Smooth muscle cell of the brain vasculature (primary cell): ENCODE measurements around the gene NBEA.
"Not testable (repeated sequence)": the region's sequence is repeated elsewhere in the genome, so short reads cannot be mapped to it uniquely, and the experiment has no call there.

ENCODE experiments used
- DNase-seq: peaks from one replicate; pipeline ENCODE4 v3.0.0-alpha.2; 2012; ENCODE audit warnings: low read depth, low spot score

Gene NBEA

GRCh38 chr13:34959489-34959888 lies 17.4 kb downstream of the NBEA start:
- no peak for DNase-seq

DNA sequence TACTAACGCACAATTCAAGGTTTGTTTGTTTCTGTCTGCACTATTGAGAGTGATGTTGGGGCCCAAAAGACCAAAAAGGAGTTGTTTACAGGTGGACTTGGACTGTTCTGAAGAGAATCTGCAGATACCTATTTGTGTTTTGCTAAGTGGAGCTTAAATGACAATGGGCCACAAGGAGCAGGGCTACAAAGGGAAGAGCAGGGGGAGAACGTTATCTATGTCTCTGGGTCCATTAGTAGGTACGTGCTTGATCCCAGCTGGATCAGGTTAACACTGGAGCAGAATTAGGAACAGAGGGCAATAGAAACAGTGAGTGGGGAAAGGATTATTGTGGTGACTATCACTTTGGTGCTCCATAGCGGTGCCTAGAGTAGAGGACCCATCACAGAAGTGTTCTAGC lies 22.5 kb downstream of the NBEA start:
- DNase-seq: no peak

GRCh38 chr13:34967851-34968562 lies 25.9 kb downstream of the NBEA start:
- DNase-seq: no peak

DNA sequence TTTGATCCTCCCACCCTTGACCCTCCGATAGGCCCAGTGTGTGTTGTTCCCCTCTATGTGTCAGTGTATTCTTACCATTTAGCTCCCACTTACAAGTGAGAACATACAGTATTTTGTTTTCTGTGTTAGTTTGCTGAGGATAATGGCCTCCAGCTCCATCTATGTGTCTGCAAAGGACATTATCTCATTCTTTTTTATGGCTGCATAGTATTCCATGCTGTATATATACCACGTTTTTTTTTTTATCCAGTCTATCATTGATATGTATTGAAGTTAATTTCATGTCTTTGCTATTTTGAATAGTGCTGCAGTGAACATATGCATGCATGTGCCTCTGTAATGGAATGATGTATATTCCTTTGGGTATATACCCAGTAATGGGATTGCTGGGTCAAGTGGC lies 27.5 kb downstream of the NBEA start:
- not testable (repeated sequence) for DNase-seq

- DNase-seq: no peak
Measured at GRCh38 chr13:34970961-34971360, 28.9 kb downstream of the NBEA start.

- DNase-seq: no peak
Measured at GRCh38 chr13:34971473-34971872, 29.4 kb downstream of the NBEA start.

DNA sequence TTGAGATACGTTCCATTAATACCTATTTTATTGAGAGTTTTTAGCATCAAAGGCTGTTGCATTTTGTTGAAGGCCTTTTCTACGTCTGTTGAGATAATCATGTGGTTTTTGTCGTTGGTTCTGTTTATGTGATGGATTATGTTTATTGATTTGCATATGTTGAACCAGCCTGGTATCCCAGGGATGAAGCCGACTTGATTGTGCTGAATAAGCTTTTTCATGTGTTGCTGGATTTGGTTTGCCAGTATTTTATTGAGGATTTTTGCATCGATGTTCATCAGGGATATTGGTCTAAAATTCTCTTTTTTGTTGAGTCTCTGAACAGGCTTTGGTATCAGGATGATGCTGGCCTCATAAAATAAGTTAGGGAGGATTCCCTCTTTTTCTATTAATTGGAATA lies 43.1 kb downstream of the NBEA start:
- DNase-seq: not testable (repeated sequence)

GRCh38 chr13:34988330-34988791 lies 46.3 kb downstream of the NBEA start:
- no peak for DNase-seq

DNA sequence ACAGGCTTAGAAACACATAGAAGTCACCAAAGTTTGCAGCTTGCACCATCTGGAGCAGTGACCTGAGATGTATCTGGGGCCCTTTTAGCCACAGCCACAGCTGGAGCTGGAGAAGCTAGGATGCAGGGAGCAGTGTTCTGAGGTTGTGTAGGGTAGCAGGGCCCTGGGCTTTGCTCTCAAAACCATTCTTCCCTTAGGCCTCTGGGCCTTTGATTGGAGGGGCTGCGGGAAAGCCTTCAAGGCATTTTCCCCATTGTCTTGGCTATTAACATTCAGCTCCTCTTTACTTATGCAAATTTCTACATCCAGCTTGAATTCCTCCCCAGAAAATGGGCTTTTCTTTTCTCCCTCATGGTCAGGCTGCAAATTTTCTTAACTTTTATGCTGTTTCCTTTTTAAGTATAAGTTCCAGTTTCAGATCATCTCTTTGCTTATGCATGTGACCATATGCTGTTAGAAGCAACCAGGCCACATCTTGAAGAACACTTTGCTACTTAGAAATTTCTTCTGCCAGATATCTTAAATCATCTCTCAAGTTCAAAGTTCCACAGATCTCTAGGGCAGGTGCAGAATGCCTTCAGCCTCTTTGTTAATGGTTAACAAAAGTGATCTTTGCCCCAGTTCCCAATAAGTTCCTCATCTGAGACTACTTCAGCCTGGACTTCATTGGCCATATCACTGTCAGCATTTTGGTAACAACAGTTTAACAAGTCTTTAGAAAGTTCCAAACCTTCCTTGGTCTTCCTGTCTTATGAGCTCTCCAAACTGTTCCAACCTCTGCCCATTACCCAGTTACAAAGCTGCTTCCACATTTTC lies 48.5 kb downstream of the NBEA start:
- no peak for DNase-seq

- no peak for DNase-seq
Measured at GRCh38 chr13:34993470-34993869, 51.4 kb downstream of the NBEA start.

DNA sequence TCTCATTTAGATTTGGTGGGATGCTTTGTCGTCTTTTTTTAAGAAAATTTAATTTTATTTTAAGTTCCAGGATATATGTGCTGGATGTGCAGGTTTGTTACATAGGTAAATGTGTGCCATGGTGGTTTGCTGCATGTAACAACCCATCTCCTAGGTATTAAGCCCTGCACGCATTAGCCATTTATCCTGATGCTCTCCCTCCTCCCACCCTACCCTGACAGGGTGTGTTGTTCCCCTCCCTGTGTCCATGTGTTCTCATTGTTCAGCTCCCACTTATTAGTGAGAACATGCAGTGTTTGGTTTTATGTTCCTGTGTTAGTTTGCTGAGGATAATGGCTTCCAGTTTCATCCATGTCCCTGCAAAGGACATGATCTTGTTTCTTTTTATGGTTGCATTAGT lies 61.7 kb downstream of the NBEA start:
- not testable (repeated sequence) for DNase-seq

DNA sequence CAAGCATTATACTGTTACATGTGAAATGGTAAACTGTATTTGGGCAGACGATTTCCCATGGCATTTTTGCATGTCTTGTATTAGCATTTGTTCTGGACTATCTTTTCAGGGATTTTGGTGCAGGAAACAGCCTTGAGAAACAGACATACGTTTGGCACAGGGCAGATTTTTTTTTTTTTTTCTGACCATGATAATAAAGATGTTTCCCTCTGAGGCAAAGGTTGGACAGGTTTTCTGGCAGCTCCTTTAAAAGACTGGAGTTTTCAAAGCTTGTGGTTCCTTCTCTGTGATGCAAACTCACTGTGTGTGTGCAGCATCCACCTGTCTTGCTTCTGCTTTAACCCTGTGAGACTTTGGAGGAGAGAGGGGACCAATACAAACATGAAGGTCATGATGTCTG lies 63.0 kb downstream of the NBEA start:
- no peak for DNase-seq

DNA sequence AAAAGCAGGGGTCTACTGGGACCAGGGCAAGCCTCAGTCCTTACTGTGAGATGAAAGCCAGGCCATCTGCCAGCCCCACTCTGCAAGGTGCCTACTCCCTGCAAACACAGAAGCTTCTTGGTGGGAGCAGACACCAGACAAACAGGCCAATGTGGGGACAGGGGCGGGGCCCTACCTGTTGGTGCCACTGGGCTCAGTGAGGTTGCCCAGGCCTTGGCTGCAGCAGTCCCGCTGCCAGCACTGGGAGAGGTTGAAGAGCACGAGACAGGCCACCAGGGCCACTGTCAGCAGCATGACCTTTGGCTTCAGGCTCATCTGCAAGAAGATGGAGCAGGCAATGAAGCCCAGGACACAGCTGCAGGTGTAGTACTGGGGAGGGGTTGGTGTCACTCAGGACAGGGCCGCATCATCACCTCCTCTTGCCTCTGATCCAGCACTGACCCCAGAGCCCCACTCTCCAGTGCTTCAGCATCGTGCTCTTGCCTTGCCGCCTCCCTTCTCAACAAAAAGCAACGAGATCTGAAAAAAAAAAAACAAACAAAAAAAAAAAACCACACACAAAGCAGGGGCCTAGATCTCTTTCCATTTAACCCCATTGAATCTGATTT lies 72.6 kb downstream of the NBEA start:
- no peak for DNase-seq

DNA sequence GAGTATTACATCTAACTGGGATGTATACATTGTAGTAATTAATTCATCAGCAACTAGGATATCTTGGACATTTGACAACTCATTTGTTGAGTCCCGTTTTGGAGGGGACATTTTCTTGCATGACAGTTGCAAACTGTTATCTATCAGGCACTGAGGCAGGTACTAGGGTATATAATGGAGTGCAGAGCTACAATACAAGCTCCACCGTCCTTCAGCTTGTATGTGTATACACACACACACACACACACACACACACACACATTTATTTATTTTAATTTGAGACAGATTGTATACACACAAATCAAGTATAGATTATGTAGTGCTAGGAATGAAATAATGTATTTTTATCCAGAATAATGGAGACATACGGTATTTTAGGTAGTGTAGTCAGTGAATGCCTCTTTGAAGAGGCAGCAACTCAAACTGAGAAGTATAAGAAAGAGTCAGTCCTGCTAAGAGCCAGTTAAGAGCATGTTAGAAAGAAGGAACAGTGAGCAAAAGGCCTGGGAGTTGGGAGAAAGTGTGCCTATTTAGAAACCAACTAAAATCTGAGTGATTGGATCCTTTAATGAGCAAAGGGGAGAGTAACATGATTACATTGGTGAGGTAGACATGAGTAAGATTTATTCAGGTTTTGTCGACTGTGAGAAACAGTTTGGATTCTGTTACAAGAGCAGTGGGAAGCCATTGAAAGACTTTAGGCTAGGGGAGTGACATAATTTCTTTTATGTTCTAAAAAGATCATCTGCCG lies 74.5 kb downstream of the NBEA start:
- no peak for DNase-seq

DNA sequence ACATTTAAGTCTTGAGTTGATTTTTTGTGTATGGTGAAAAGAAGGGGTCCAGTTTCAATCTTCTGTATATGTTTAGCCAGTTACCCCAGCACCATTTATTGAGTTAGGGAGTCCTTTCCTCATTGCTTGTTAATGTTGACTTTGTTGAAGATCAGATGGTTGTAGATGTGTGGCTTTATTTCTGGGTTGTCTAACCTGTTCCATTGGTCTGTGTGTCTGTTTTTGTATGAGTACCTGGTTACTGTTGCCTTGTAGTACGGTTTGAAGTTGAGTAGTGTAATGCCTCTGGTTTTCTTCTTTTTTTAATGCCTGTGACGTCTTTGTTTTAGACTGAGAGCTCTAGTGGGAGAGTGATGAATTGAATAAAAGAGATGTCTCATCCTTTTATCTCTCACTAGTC lies 83.2 kb downstream of the NBEA start:
- DNase-seq: no peak

DNA sequence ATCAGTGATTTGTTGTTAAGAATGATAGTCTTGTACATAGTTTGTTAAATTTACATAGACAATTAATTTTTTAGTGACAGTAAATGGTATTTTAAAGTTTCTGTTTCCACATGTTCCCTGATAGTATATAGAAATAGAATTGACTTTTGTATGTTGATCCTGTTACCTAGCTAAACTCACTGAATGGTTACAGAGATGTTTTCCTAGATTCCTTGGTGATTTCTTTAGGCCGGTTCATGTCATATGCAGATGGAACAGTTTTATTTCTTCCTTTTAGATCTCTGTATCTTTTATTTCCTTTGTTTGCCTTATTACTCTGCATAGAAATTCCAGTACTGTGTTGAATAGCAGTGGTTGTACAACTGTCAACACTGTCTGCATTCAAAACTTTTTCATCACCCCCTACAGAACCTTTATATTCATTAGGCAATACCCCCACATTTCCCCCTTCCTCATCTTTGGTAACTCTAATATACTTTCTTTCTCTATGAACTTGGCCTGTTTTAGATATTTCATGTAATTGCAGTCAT lies 86.3 kb downstream of the NBEA start:
- DNase-seq: no peak

DNA sequence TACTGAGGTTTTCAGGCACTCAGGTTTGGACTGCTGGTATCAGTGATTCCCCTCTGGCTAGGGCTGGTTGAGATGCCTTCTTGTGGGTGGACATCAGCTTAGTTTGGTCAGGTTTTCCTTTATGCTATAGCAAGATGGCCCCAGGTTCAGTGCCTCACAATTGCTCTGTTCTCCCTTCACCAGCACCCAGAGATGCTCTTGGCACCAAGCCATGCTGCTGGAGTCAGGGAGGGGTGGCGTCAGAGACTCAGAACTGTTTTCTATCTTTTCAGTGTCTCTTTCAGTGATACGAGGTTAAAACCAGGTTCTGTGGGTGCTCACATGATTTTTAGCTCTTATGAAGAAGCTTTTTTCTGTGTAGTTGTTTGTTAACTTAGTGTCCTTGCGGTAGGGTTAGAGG lies 96.9 kb downstream of the NBEA start:
- DNase-seq: no peak

GRCh38 chr13:35046587-35046986 lies 104.5 kb downstream of the NBEA start:
- no peak for DNase-seq

DNA sequence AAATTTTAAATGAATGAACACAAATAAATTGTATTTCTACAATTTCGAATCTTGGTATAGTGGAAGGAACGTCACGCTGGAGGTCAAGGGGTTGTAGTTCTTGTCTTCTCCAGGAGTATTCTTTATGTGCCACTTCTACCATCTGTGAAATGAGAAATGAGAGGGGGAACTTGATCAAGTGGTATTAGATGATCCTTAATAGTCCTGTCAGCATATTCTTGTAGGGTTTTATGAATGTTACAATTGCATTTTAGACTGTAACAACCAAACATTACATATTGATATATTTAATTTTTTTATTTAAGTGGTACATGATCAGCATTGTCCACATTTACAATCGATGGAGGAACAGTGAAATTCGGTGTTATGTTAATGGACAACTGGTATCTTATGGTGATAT lies 113.6 kb downstream of the NBEA start:
- DNase-seq: no peak

DNA sequence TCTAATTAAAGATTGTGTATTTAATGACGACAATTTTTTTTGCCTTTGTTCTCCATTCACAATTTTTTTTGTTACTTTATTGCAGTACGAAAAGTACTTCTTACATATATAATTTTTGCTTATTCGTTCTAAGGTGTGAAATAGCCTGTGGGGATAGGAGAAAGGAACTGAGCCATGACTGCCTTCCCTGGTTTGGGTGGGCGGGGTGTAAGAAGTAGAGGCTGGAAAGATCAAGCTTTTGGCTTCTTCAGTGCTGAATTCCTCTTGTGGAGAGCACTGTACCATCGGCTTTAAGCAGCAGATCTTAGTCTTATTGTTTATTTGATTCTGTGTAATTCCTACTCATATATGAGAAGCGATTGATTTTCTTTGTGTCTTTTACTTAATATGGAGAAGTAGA lies 115.8 kb downstream of the NBEA start:
- no peak for DNase-seq

- DNase-seq: not testable (repeated sequence)
Measured at GRCh38 chr13:35058585-35058984, 116.5 kb downstream of the NBEA start.

DNA sequence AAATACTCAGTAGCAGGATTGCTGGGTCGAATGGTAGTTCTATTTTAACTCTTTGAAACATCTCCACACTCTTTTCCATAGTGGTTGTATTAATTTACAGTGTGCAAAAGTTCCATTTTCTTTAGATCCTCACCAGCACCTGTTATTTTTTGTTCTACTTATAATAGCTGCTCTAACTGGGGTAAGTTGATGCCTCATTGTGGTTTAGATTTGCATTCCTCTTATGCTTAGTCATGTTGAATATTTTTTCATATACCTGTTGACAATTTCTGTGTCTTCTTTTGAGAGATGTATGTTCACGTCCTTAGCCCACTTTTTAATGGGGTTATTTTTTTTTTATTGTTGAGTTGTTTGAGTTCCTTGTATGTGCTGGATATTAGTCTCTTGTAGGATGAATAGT lies 144.6 kb downstream of the NBEA start:
- no peak for DNase-seq
